Skeletal muscle tissue (tissue), 4 donors: Measurements from ENCODE around the gene TRAF5. TPM values are rescaled to one million over a fixed set of nuclear protein-coding genes. Genes with fewer than 3 reads are reported as not detected.
A peak's percentile ranks its signal among the peaks of the same experiment; 100 is the strongest.

ENCODE experiments used
- H3K27ac ChIP-seq: one replicate; pipeline ENCODE4 v1.7.0; 2013; ENCODE audit warnings: mild to moderate bottlenecking, low read depth, low read length, inconsistent platforms
- H3K27me3 ChIP-seq, 3 donors: one replicate each; pipeline ENCODE4 v1.7.0; 2013; ENCODE audit warnings: low read length in 3 of 3; ENCODE audit not compliant: control insufficient read depth in 3 of 3, insufficient read depth in 3 of 3
- H3K36me3 ChIP-seq, 3 donors: one replicate each; pipeline ENCODE4 v1.7.0; 2013; ENCODE audit warnings: low read length in 3 of 3; ENCODE audit not compliant: control insufficient read depth in 3 of 3, insufficient read depth in 3 of 3
- H3K4me1 ChIP-seq, 3 donors: one replicate each; pipeline ENCODE4 v1.7.0; 2013; ENCODE audit warnings: low read length in 3 of 3, mild to moderate bottlenecking in 3 of 3; ENCODE audit not compliant: control insufficient read depth in 3 of 3, insufficient read depth in 3 of 3
- H3K4me3 ChIP-seq, 3 donors: one replicate each; pipeline ENCODE4 v1.7.0; 2013; ENCODE audit warnings: low read length in 3 of 3
- H3K9ac ChIP-seq, 3 donors: one replicate each; pipeline ENCODE4 v1.7.0; 2013; ENCODE audit warnings: low read length in 3 of 3, mild to moderate bottlenecking in 3 of 3, moderate library complexity in 2 of 3, low read depth in 1 of 3
- H3K9me3 ChIP-seq, 3 donors: one replicate each; pipeline ENCODE4 v1.7.0; 2013; ENCODE audit warnings: low read length in 3 of 3; ENCODE audit not compliant: control insufficient read depth in 3 of 3
- total RNA-seq: library from RNA; depleted of rRNA; stranded (reverse); fragments of >200 nt; gene quantifications from one replicate; pipeline ENCODE4 v1.2.3, GENCODE V29; 2014
- donor health status: Osteomylitis.

TRAF5 gene
- total RNA-seq, 1 donor from 2014 or later, result 13.0 TPM

DNA sequence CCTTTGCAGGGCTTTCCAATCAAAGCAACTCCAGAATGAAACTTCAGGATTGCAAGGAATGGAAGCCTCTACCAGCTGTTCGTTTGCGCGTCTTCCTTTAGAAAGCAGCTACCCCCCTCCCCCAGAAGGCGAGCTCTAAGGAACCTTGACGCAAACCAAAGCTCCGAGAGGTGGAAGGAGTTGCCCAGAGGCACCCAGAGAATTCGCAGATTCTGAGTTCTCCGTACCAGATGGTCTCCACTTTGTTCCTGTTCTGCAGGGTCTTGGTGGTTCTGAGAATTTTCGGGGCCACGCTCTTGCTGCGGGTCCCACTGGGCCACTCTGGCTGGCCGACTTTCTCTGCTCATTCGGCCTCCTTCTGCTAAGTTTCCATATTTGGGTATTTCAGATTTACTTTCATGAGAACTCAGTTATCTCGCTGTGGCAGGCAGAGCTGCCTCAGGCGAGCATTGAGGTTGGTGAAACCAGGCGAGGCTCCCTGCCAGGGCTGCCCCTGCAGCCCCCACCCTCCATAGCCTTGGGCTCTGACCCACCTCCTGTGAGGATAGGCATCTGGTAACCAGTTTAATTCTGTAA is 801 bp downstream of the TRAF5 start:
- peaks cover 13 to 36% (median 24%) of the 10 kb centered on the region in 3 donors for H3K4me1 ChIP-seq
- H3K27me3 ChIP-seq, result peaks cover 0 to 5% (median 4%) of the 10 kb centered on the region in 3 donors
- H3K4me3 ChIP-seq, result peak overlapping the region; percentile 70 to 82 (median 78)
- H3K9ac ChIP-seq, result peak overlapping the region; percentile 50 to 76 (median 51)
- H3K27ac ChIP-seq, result peak overlapping the region; percentile 57
- peaks cover 0 to 3% (median 0%) of the 10 kb centered on the region in 3 donors for H3K36me3 ChIP-seq
- no peaks in the 10 kb centered on the region for H3K9me3 ChIP-seq

GRCh38 chr1:211328084-211328694 is 1.6 kb downstream of the TRAF5 start:
- H3K9ac ChIP-seq, result peak overlapping the region in 1 of 3 donors; percentile 76
- H3K9me3 ChIP-seq, result no peaks in the 10 kb centered on the region
- peak overlapping the region in 1 of 3 donors; percentile 78 for H3K4me3 ChIP-seq
- peaks cover 0 to 5% (median 4%) of the 10 kb centered on the region in 3 donors for H3K27me3 ChIP-seq
- H3K27ac ChIP-seq, result peak overlapping the region; percentile 57
- H3K36me3 ChIP-seq, result peaks cover 0 to 3% (median 0%) of the 10 kb centered on the region in 3 donors
- peaks cover 13 to 36% (median 24%) of the 10 kb centered on the region in 3 donors for H3K4me1 ChIP-seq

- no peaks in the 10 kb centered on the region for H3K9me3 ChIP-seq
- no peak overlapping the region for H3K27ac ChIP-seq
- H3K4me1 ChIP-seq, result peaks cover 13 to 36% (median 24%) of the 10 kb centered on the region in 3 donors
- peaks cover 0 to 5% (median 4%) of the 10 kb centered on the region in 3 donors for H3K27me3 ChIP-seq
- no peak overlapping the region for H3K9ac ChIP-seq
- no peak overlapping the region for H3K4me3 ChIP-seq
- H3K36me3 ChIP-seq, result peaks cover 0 to 3% (median 0%) of the 10 kb centered on the region in 3 donors
Measured at GRCh38 chr1:211328866-211329475, 2.3 kb downstream of the TRAF5 start.

GRCh38 chr1:211329764-211330201 is 3.1 kb downstream of the TRAF5 start:
- Histone ChIP-seq H3K4me3 (no peak overlapping the region), H3K27ac (no peak overlapping the region), H3K27me3 (peaks cover 0 to 5% (median 4%) of the 10 kb centered on the region in 3 donors), H3K9me3 (no peaks in the 10 kb centered on the region), H3K4me1 (peaks cover 13 to 36% (median 24%) of the 10 kb centered on the region in 3 donors), H3K9ac (peak overlapping the region in 1 of 3 donors; percentile 25), H3K36me3 (peaks cover 0 to 3% (median 0%) of the 10 kb centered on the region in 3 donors)

DNA sequence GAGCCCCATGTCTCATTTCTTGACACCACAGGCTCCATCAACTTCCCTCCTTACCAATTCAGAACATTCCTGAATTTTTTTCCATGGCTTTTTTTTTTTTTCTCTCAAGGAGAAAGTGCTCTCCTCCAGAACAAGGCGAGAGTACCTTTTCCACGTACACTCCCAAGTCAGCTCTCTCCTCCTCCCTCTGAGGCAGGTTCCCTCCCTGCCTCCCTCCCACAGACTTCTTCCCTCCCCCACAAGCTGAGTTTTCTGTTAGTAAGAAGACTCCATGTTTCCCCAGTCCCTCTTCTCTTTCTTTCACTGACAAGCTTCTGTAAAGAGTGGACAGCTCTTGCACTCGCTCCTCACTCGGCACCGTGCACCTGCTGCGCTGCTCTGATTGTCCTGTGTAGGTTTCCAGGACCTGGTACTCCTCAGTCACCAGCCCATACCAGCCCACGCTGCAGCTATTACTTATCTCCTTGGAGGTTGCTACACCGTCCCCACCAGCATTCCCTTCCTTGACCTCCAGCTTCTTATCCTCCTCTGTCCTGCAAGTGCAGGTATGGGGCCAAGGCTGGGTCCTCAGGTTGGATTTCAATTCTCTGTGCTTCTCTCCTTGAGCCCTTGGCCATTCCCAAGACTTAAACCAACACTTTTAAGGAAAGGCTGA is 3.8 kb downstream of the TRAF5 start:
- peaks cover 13 to 36% (median 24%) of the 10 kb centered on the region in 3 donors for H3K4me1 ChIP-seq

DNA sequence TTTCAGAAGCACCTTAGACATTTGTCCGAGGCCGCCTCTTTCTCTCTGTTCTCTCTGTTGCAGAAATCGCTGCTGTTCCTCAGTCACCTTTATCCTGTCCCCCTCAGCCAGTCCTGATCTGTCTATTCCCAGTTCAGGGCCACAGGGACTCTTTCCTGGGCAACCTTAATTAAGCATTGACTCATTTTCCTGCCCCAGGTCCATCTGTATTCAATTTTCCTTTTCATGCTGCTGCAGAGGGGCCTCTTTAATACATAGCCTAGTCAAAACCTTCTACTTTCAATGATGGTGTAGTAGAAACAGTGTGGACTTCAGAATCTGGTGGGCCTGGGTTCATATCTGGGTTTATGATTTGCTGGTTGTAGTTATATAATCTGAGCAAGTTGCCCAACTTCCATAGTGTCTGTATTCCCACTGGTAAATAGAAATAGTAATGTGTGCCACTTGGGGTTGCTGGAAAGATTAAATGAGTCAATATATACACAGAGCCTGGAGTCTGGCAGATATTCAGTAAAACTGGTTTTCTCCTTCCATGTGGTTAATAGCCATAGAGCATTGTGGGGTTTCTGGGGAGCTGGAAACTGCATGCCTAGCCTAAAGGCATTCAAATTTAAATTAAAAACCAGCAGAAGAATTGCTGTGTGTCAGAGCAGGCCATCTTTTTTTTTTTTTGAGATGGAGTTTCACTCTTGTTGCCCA is 4.5 kb downstream of the TRAF5 start:
- Histone ChIP-seq H3K4me1 (peaks cover 11 to 34% (median 26%) of the 10 kb centered on the region in 3 donors), H3K9ac (no peak overlapping the region), H3K36me3 (peaks cover 0 to 3% (median 0%) of the 10 kb centered on the region in 3 donors), H3K4me3 (no peak overlapping the region), H3K9me3 (no peaks in the 10 kb centered on the region), H3K27ac (no peak overlapping the region), H3K27me3 (peaks cover 0 to 4% (median 3%) of the 10 kb centered on the region in 3 donors)

More for the DNA sequence above, 3.8 kb downstream of the TRAF5 start:
- Histone ChIP-seq H3K4me3 (no peak overlapping the region), H3K27ac (no peak overlapping the region), H3K9ac (no peak overlapping the region), H3K9me3 (no peaks in the 10 kb centered on the region), H3K36me3 (peaks cover 0 to 3% (median 0%) of the 10 kb centered on the region in 3 donors), H3K27me3 (peaks cover 0 to 5% (median 4%) of the 10 kb centered on the region in 3 donors)

- peaks cover 10 to 32% (median 20%) of the 10 kb centered on the region in 3 donors for H3K4me1 ChIP-seq
- H3K4me3 ChIP-seq, result no peak overlapping the region
- H3K36me3 ChIP-seq, result peaks cover 0 to 3% (median 0%) of the 10 kb centered on the region in 3 donors
- H3K27me3 ChIP-seq, result peaks cover 0 to 3% (median 0%) of the 10 kb centered on the region in 3 donors
- no peak overlapping the region for H3K27ac ChIP-seq
- no peak overlapping the region for H3K9ac ChIP-seq
- no peaks in the 10 kb centered on the region for H3K9me3 ChIP-seq
Measured at GRCh38 chr1:211332036-211332616, 5.5 kb downstream of the TRAF5 start.

- peaks cover 8 to 25% (median 14%) of the 10 kb centered on the region in 3 donors for H3K4me1 ChIP-seq
Measured at GRCh38 chr1:211332830-211333229, 6.2 kb downstream of the TRAF5 start.

DNA sequence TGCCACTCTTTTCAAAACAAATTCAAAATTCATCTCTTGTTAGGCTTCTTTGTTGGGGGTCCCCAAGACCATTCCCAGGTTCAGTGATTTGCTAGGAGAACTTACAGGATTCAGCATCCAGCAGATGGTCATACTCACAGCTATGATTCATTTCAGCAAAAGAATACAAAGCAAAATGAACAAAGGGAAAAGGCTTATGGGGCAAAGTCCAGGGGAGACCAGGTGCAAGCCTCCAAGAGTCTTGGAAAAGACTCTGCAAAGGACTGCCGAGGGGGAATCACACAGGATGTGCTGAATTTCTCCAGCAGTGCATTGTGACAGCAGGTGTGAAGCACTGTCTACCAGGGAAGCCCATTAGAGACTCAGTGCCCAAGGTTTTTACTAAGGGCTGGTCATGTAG is 7.3 kb downstream of the TRAF5 start:
- Histone ChIP-seq H3K27me3 (peaks cover 0 to 2% (median 0%) of the 10 kb centered on the region in 3 donors), H3K27ac (no peak overlapping the region), H3K4me3 (no peak overlapping the region), H3K4me1 (peaks cover 4 to 16% (median 8%) of the 10 kb centered on the region in 3 donors), H3K9ac (no peak overlapping the region), H3K9me3 (no peaks in the 10 kb centered on the region), H3K36me3 (peaks cover 0 to 3% (median 0%) of the 10 kb centered on the region in 3 donors)

More at GRCh38 chr1:211332830-211333229, 6.2 kb downstream of the TRAF5 start:
- Histone ChIP-seq H3K36me3 (peaks cover 0 to 3% (median 0%) of the 10 kb centered on the region in 3 donors), H3K27ac (no peak overlapping the region), H3K27me3 (peaks cover 0 to 3% (median 0%) of the 10 kb centered on the region in 3 donors), H3K4me3 (no peak overlapping the region), H3K9ac (no peak overlapping the region), H3K9me3 (no peaks in the 10 kb centered on the region)
